HG03342 (cell line): ENCODE data around the gene CLEC19A.

Source experiments
- ATAC-seq: cut with Tn5 transposase; IDR thresholded peaks from one replicate; pipeline ENCODE4 v1.9.1; 2021; ENCODE audit warnings: mild to moderate bottlenecking, moderate library complexity; ENCODE audit not compliant: unreplicated experiment

Gene CLEC19A

DNA sequence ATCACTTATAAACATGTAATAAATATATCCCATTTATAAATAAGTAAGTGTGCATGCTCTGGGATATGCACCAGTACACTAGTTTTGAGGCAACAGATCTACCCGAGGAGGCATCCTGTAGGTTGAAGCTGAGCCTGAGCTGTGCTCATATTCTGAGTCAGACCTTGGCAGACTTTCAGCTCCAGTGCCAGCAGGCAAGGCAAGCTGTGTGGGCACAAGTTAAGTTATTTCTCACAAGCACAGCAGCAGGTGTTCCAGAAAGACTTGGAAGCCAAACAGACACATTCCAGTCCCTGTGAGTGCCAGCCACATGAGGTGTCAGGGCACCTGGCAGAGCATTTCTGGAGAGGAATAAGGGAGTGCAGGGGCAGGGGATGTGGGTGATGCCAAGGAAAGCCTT, 1.3 kb upstream of the CLEC19A start:
- ATAC-seq = no peak

GRCh38 chr16:19286827-19287226, 1.3 kb downstream of the CLEC19A start:
- no peak for ATAC-seq

DNA sequence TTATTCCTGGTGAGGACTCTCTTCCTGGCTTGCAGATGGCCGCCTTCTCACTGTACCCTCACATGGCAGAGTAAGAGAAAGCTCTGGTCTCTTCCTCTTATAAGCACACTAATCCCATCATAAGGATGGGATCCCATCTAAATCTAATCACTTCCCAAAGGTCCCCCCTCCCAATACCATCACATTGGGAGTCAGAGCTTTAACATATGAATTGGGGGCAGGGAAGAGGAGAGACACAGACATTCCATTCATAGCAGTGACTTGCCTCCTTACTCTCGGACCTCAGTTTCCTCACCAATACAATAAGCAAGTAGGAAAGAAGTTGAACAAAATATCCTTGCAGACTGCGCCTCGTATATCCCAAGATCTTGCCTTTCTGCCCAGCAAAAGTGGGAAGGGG, 1.7 kb downstream of the CLEC19A start:
- ATAC-seq = no peak

- ATAC-seq = no peak
Observed at GRCh38 chr16:19288872-19289799, 3.6 kb downstream of the CLEC19A start.

GRCh38 chr16:19289811-19290485, 4.4 kb downstream of the CLEC19A start:
- no peak for ATAC-seq

- no peak for ATAC-seq
Observed at GRCh38 chr16:19290860-19291259, 5.3 kb downstream of the CLEC19A start.

DNA sequence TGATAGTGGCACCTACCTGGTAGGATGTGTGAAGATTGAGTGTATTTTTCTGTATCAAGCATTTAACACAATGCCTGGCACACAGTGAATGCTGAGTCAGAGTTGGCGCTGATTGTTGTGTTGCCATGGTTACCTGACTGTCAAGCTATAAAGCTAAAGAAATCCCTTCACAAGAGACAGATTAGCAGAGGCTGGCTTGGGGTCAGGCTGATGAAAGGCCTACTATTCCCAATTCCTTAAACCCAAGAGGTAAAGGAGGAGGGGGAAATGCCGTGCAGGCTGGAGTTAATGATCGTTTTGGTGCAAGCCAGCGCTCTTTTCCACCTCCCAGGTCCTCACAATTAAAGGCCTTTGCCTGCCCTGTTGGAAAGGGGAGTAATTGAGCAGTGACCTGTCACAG, 5.9 kb downstream of the CLEC19A start:
- no peak for ATAC-seq

DNA sequence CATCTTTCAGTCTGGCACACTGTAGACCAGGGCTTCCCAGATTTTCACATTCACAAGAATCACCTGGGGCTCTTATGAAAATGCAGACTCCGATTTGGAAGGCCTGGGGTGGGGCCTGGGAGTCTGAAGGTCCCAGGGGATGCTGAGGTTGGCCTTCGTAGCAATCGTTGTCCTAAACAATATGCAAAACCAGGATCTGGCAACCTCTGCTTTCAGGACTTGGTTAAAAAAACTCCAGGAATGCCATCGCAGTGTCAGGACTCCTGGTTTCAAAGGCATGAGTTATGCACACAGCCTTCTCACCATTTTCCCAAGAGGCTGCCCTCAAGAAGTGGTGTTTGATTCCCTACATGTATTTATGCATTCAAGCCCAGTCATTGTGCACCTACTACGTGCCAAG, 6.7 kb downstream of the CLEC19A start:
- no peak for ATAC-seq

- peak; percentile 89 for ATAC-seq
Observed at GRCh38 chr16:19294156-19294649, 8.7 kb downstream of the CLEC19A start.

DNA sequence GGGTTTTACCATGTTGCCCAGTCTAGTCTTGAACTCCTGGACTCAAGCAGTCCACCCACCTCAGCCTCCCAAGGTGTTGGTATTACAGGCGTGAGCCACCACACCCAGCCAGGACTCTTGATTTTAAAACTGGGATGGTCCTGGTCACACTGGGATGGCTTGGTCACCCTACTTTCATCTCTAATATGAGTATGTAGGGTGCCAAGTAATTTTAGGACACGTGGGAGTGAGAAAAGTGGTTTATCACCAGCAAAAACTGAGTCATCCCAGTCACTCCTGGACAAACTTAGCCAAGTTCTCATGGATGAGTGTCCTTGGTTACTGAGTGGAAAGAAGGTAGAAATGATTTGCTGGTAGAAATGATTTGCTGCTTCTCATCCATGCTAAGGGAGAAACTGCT, 9.9 kb downstream of the CLEC19A start:
- no peak for ATAC-seq

- ATAC-seq = no peak
Observed at GRCh38 chr16:19297454-19297853, 11.9 kb downstream of the CLEC19A start.

GRCh38 chr16:19299565-19299964, 14.0 kb downstream of the CLEC19A start:
- no peak for ATAC-seq

DNA sequence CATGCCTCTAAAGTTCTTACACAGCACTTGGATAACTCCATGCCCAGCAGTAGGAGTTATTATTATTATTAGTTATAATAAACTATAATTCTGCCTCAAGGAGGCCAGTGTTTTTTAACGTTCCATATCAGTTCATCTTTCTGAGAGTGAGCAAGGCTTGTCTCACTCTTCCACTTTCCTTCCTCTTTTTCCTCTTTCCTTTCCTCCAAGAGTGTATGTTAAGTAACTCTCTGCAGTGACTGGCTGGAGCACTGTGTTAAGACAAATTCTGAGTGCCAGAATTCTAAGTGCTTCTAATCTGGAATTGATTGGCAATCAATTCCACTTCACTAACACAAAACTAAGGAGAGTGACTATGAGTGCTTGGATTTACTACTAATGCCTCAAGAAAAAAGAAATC, 16.4 kb downstream of the CLEC19A start:
- no peak for ATAC-seq

DNA sequence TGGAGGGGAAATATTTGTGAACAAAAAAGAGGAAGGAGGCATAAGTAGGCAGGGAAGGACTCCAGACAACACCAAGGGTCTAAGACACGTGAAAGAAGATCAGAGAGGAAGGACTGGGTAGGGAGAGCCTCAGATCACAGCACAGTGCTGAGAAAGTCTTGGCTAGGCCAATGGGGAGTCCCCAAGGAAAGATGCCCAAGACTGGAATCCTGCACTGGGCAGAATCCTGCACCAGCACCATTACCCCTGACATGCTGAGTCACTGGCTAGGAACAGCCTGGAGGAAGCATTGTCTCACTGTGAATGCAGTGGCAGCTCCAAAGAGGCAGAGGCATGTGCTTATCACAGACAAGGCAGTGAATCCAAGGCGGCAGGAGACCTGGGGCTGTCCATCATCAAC, 19.2 kb downstream of the CLEC19A start:
- ATAC-seq = no peak

- no peak for ATAC-seq
Observed at GRCh38 chr16:19305443-19305842, 19.9 kb downstream of the CLEC19A start.

DNA sequence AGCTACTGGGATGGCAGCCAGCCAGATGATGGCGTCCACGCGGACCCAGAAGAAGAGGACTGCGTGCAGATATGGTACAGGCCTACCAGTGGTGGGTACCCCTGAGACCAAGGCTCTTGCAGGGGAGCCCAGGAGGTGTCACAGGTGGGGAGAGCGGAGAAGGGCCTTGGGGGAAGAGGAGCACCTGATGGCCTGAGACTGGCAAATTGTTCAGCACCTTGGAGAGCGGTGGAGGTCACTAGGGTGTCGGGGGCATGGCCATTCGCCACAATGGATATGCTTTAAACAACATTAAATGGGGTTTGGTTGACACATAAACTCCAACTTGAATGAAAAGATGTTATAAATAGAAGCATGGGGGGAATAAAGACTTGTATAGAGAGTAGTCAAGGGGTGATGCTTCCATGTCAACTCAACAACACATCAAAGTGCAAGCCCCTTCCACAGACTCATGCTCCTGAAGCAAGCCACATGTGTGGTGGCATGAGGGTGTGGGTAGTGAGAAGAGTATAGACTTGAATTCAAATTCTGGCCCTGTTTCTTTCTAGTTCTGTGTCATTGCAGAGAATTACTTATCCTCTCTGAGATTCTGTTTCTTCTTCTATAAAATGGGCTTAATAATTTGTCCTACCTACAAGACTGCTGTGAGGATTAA, 22.2 kb downstream of the CLEC19A start:
- no peak for ATAC-seq

DNA sequence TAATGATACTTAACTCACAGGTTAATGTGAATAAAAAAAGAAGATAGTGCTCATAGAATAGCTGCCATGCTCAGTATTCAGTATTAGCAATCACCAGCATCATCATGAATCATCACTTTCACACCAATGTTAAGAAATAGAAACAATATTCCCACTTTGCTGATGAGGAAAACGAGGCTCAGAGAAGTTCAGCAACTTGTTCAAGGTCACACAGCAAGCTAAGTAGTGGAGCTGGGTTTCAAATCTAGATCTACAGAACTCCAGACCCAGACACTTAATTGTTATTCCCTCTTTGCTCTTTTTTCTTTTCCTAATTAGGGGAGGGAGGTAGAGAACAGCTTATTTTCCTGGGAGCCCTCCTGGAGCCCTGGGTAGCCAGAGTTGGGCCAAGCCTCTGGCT, 22.9 kb downstream of the CLEC19A start:
- no peak for ATAC-seq

DNA sequence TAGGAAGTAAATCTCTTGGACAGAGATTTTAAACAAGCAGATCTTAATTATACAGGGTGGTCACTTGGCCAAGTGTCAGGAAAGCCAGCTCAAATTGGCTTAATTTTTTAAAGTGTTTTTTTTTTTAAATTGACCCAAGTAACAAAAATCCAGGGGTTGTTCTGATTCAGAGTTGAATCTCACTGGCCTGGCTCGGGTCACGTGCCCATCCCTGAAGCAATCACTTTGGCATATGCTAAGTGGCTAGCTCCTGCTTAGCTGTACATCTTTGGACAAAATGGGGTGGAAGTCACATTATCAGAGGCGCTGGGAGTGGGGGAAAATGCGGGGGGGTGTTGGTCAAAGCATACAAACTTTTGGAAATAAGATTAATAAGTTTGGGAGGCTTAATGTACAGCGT, 23.6 kb downstream of the CLEC19A start:
- no peak for ATAC-seq

DNA sequence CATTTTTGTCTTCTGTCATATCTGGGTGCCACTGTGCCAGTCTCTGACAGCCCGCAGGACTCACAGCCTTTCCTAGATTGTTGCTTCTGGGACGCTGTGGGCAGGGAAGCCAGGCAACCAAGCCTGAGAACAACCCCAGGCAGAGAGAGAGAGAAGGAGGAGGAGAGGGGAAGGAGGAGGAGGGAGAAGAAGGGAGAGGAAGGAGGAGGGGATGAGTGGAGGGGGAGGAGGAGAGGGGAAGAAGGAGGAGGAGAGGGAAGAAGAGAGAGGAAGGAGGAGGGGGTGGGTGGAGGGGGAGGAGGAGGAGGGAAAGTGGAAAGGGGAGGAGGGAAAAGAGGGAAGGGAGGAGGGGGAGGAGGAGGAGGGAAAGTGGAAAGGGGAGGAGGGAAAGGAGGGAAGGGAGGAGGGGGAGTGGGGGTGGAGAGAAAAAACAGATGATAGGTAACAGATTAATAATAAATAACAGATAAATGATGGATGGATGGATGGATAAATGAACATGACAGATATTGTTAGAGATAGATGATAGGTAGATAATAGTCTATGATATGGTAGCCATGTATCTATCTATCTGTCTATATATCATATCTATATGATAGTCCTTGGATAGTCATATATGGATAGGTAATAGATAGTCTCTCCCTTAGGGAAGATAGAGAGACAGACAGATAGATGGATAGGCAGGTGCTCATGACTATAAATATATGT, 29.3 kb downstream of the CLEC19A start:
- no peak for ATAC-seq

DNA sequence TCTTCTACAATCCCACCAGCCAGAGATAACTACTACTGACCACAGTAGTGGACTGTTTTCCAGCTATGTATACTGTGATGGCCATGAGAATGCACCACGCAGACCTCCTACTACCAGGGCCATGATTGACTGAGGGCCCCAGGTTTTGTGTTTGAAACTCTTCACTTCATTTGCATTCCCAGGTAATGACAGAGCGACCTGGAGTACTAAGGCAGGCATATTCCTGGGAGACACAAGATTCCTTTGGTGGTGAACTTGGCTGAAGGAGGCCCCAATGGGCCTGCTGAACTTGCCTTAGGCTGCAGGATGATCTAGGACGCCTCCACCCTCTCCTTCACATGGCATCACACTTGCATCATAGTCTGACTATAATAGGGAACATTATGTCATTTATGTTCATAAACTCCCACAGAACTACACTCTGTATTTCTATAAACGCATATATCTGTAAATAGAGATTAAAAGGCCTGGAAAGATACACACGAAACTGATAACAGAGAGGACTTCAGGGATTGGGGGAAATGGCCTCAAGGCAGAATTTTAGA, 30.4 kb downstream of the CLEC19A start:
- no peak for ATAC-seq

DNA sequence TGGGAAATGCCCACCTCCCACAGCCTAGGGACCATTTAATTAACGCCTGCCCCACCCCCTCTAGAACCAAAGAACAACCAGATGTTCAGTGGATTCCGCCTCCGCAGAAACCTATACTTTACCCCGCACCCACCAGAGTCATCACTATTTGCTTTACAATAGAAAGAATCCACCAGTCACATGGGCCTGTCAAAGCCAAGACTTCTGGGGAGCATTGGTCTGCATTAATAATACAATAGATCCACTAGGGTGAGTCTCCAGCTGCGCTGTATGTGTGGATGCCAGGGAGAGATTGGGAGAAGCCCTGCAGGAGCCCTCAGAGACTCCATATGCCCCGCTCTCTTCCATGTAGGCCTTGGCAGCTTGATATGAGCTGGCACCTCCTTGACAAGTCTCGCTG, 31.3 kb downstream of the CLEC19A start:
- ATAC-seq = no peak
